ENCODE data around the gene TARM1.

TARM1 gene

DNA sequence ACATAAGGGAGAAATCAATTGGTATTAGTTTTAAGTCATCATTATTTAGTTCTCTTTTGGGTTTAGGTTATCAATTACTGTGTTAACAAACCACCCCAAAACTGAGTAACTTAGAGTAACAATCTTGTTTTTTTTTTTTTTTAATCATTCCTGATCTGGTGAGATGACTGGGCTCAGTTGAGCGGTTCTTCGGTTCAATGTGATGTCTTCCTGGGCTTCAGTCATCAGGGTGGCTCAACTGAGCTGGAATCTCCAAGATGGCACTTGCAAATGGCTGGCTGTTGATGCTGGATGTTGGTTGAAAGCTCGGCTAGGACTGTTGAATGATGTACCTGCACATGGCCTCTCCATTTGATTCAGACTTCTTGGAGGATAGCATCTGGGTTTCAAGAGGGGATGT is 3.2 kb upstream of the TARM1 start:
- DNase-seq (ENCODE audit: low read depth): no peak
- TF ChIP-seq CTCF (IDR thresholded peaks at IDR 0.05; ENCODE audit: low read depth, low read length, missing control alignments): no peak
- no peak overlapping the region for H3K4me3 ChIP-seq (ENCODE audit: low read depth, low read length)

DNA sequence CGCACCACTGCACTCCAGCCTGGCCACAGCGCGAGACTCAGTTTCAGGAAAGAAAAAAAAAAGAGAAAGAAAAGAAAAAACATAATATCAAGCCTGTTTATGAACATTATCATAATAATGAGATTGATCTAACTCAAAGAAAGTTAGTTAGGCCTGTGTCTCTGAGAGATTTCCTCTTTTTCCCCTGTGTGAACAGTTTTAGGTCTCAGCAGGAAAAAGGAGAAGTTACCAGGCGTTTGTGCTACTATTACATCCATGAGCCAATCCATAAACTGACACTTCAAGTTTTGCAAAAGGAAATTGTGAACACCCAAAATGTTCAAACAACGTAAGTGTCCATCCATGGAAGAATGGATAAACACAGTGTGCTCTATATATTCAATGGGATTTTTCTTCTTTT is 3.8 kb downstream of the TARM1 start:
- H3K4me3 ChIP-seq (ENCODE audit: low read depth, low read length): no peak overlapping the region
- TF ChIP-seq CTCF (IDR thresholded peaks at IDR 0.05; ENCODE audit: low read depth, low read length, missing control alignments): no peak
- no peak for DNase-seq (ENCODE audit: low read depth)

DNA sequence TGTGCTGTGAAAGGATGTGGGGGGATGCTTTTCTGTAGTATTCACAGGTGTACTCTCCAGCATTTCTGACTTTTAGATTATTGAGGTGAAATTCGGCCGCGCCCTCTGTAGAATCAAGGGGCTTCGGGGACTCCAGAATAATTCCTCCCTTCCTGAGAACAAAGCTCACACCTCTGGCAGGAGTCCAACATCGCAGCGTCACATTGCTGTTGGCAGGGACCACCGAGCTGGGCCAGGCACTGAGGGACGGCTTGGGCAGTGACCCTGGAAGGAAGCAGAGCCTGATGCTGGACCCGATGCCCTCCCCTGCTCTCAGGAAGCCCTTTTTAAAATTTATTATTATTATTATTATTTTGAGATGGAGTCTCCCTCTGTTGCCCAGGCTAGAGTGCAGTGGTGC is 6.3 kb downstream of the TARM1 start:
- no peak overlapping the region for H3K4me3 ChIP-seq (ENCODE audit: low read depth, low read length)
- no peak for DNase-seq (ENCODE audit: low read depth)
- no peak for TF ChIP-seq CTCF (IDR thresholded peaks at IDR 0.05; ENCODE audit: low read depth, low read length, missing control alignments)

GRCh38 chr19:54073829-54074228 is 7.3 kb downstream of the TARM1 start:
- H3K4me3 ChIP-seq (ENCODE audit: low read depth, low read length): no peak overlapping the region
- no peak for DNase-seq (ENCODE audit: low read depth)
- TF ChIP-seq CTCF (IDR thresholded peaks at IDR 0.05; ENCODE audit: low read depth, low read length, missing control alignments): no peak

GRCh38 chr19:54069470-54069869 is 11.7 kb downstream of the TARM1 start:
- TF ChIP-seq CTCF (IDR thresholded peaks at IDR 0.05; ENCODE audit: low read depth, low read length, missing control alignments): no peak
- no peak overlapping the region for H3K4me3 ChIP-seq (ENCODE audit: low read depth, low read length)
- no peak for DNase-seq (ENCODE audit: low read depth)

- H3K4me3 ChIP-seq (ENCODE audit: low read depth, low read length): no peak within 1 kb of the TSS
- TF ChIP-seq CTCF (IDR thresholded peaks at IDR 0.05; ENCODE audit: low read depth, low read length, missing control alignments): no peak
- DNase-seq (ENCODE audit: low read depth): no peak
Observed at GRCh38 chr19:54063350-54064116, 17.6 kb downstream of the TARM1 start, which contains the start of gene VSTM1. Gene VSTM1, minus strand, starts transcription at chr19:54063897. Its CDS starts 120 bp downstream, at chr19:54063777.

GRCh38 chr19:54062643-54063042 is 18.5 kb downstream of the TARM1 start:
- TF ChIP-seq CTCF (IDR thresholded peaks at IDR 0.05; ENCODE audit: low read depth, low read length, missing control alignments): no peak
- no peak for DNase-seq (ENCODE audit: low read depth)
- no peak overlapping the region for H3K4me3 ChIP-seq (ENCODE audit: low read depth, low read length)

Measured in GM12864 (cell line).